Liver (tissue), 3 donors: ENCODE results near the gene GRK5.

Experiments
- ATF3 ChIP-seq: IDR thresholded peaks from 2 replicates; pipeline ENCODE4 v1.6.1; 2016; ENCODE audit warnings: antibody characterized with exemption
- CTCF ChIP-seq: fragments of 150-350 bp; IDR thresholded peaks from 2 replicates; pipeline ENCODE4 v1.5.1; 2017; ENCODE audit warnings: improper control_type of control experiment, low read depth, low read length; ENCODE audit not compliant: missing input control
- EGR1 ChIP-seq, 2 donors: IDR thresholded peaks; 2 replicates each; pipeline ENCODE4 v1.6.1; 2016 to 2018; ENCODE audit warnings: antibody characterized with exemption in 2 of 2, low read depth in 2 of 2
- MAX ChIP-seq: IDR thresholded peaks from 2 replicates; pipeline ENCODE4 v1.6.1; 2016; ENCODE audit warnings: antibody characterized with exemption
- RAD21 ChIP-seq, 2 donors: IDR thresholded peaks; 2 replicates each; pipeline ENCODE4 v1.6.1; 2016; ENCODE audit warnings: antibody characterized with exemption in 2 of 2, mild to moderate bottlenecking in 2 of 2
- REST ChIP-seq: IDR thresholded peaks from 2 replicates; pipeline ENCODE4 v1.6.1; 2016; ENCODE audit warnings: antibody characterized with exemption, mild to moderate bottlenecking
- RXRA ChIP-seq, 2 donors: IDR thresholded peaks; 2 replicates each; pipeline ENCODE4 v1.6.1; 2017 to 2018; ENCODE audit warnings: antibody characterized with exemption in 2 of 2, mild to moderate bottlenecking in 1 of 2
- TAF1 ChIP-seq: conservative IDR thresholded peaks from 2 replicates; pipeline ENCODE4 v1.6.1; 2016; ENCODE audit warnings: antibody characterized with exemption, mild to moderate bottlenecking
- ZBTB33 ChIP-seq: IDR thresholded peaks from 2 replicates; pipeline ENCODE4 v1.6.1; 2016; ENCODE audit warnings: antibody characterized with exemption
- donor health status: healthy.
- donor health status: healthy.

- TF ChIP-seq MAX (no peak), CTCF (no peak), REST (no peak), ATF3 (no peak), EGR1 (IDR thresholded peaks at IDR 0.05; ENCODE audit: low read depth in 2 of 2) (no peak), RAD21 (IDR thresholded peaks at IDR 0.05) (no peak), TAF1 (no peak), RXRA (IDR thresholded peaks at IDR 0.05) (no peak), ZBTB33 (no peak)
Measured at GRCh38 chr10:119477444-119477843, 270.1 kb downstream of the GRK5 start.
